ENCODE measurements around the gene HTR7.

Gene HTR7

DNA sequence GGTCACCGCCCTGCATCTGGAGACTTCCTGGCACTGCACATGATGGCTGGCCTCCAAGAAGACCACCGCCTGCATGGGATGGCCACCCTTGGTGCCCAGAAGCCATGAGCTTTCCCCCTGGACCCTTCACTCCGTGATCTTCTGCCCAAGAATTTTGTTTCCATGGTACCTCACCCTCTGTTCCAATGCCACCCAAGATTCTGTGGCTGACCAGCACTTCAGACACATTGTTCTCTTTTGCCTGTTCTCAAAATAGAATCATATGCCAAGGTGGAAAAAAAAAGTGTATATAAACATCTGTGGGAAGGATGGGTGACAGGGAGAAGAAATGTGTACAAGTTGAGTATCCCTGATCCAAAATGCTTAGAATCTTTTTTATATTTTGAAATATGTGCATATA is 12.1 kb downstream of the HTR7 start:
- H3K4me2 ChIP-seq (ENCODE audit: low read depth, low read length, poor library complexity, severe bottlenecking), result no peak overlapping the region
- H3K27ac ChIP-seq (ENCODE audit: low read depth, low read length), result no peak overlapping the region
- no peaks in the 10 kb centered on the region for H3K36me3 ChIP-seq (ENCODE audit: low read length)
- H3K9me2 ChIP-seq (replicated peaks; ENCODE audit: insufficient read depth, low read length), result no peaks in the 10 kb centered on the region
- TF ChIP-seq EZH2phosphoT487 (conservative IDR thresholded peaks at IDR 0.05; ENCODE audit: low read length), result no peak
- TF ChIP-seq, protein P1, sequence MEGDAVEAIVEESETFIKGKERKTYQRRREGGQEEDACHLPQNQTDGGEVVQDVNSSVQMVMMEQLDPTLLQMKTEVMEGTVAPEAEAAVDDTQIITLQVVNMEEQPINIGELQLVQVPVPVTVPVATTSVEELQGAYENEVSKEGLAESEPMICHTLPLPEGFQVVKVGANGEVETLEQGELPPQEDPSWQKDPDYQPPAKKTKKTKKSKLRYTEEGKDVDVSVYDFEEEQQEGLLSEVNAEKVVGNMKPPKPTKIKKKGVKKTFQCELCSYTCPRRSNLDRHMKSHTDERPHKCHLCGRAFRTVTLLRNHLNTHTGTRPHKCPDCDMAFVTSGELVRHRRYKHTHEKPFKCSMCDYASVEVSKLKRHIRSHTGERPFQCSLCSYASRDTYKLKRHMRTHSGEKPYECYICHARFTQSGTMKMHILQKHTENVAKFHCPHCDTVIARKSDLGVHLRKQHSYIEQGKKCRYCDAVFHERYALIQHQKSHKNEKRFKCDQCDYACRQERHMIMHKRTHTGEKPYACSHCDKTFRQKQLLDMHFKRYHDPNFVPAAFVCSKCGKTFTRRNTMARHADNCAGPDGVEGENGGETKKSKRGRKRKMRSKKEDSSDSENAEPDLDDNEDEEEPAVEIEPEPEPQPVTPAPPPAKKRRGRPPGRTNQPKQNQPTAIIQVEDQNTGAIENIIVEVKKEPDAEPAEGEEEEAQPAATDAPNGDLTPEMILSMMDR (IDR thresholded peaks at IDR 0.05; ENCODE audit: insufficient read depth, low read length, poor library complexity, severe bottlenecking), result no peak
- H3K9me3 ChIP-seq (ENCODE audit: insufficient read depth, low read length), result peaks cover 11% of the 10 kb centered on the region
- H4K20me1 ChIP-seq (ENCODE audit: low read depth, low read length), result no peaks in the 10 kb centered on the region
- H3K79me2 ChIP-seq (ENCODE audit: insufficient read depth, low read length), result no peaks in the 10 kb centered on the region
- no peak overlapping the region for H3K9ac ChIP-seq (ENCODE audit: low read length)
- no peak overlapping the region for H2AFZ ChIP-seq (ENCODE audit: low read depth, low read length, severe bottlenecking)
- H3K4me3 ChIP-seq (ENCODE audit: insufficient read depth, low read length, poor library complexity, severe bottlenecking), result no peak overlapping the region
- 0 out of 2 replicates have a peak, but pooled peaks cover 3% of the 10 kb centered on the region for H3K27me3 ChIP-seq (ENCODE audit: low read length)
- no peaks in the 10 kb centered on the region for H3F3A ChIP-seq (ENCODE audit: insufficient read depth)

DNA sequence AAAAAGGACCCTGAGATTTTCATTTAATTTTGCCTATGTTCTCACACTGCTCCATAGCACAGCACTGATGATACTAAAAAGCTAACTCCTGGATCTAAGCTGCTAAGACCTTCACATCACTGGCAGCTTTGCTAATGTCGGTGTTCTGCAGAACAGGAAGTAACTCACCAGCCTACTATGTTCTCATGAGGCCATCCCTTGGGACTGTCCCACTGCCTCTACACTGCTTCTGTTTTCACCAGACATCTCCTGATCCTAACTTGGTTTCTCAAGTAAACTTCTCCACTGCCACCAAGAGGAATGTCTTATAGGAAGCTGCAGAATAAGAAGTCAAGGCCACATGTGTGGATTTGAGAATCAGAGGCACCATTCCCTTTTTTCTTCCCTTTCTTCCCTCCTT is 15.1 kb downstream of the HTR7 start:
- no peaks in the 10 kb centered on the region for H3K9me3 ChIP-seq (ENCODE audit: insufficient read depth, low read length)
- TF ChIP-seq, protein P1 (IDR thresholded peaks at IDR 0.05; ENCODE audit: insufficient read depth, low read length, poor library complexity, severe bottlenecking), result no peak
- TF ChIP-seq EZH2phosphoT487 (conservative IDR thresholded peaks at IDR 0.05; ENCODE audit: low read length), result no peak
- H3K9ac ChIP-seq (ENCODE audit: low read length), result no peak overlapping the region
- no peaks in the 10 kb centered on the region for H3K27me3 ChIP-seq (ENCODE audit: low read length)
- H3K27ac ChIP-seq (ENCODE audit: low read depth, low read length), result no peak overlapping the region
- H3K9me2 ChIP-seq (replicated peaks; ENCODE audit: insufficient read depth, low read length), result no peaks in the 10 kb centered on the region
- no peak overlapping the region for H3K4me3 ChIP-seq (ENCODE audit: insufficient read depth, low read length, poor library complexity, severe bottlenecking)
- H3F3A ChIP-seq (ENCODE audit: insufficient read depth), result no peaks in the 10 kb centered on the region
- no peaks in the 10 kb centered on the region for H3K79me2 ChIP-seq (ENCODE audit: insufficient read depth, low read length)
- H3K36me3 ChIP-seq (ENCODE audit: low read length), result no peaks in the 10 kb centered on the region
- no peak overlapping the region for H3K4me2 ChIP-seq (ENCODE audit: low read depth, low read length, poor library complexity, severe bottlenecking)
- H2AFZ ChIP-seq (ENCODE audit: low read depth, low read length, severe bottlenecking), result no peak overlapping the region
- no peaks in the 10 kb centered on the region for H4K20me1 ChIP-seq (ENCODE audit: low read depth, low read length)

DNA sequence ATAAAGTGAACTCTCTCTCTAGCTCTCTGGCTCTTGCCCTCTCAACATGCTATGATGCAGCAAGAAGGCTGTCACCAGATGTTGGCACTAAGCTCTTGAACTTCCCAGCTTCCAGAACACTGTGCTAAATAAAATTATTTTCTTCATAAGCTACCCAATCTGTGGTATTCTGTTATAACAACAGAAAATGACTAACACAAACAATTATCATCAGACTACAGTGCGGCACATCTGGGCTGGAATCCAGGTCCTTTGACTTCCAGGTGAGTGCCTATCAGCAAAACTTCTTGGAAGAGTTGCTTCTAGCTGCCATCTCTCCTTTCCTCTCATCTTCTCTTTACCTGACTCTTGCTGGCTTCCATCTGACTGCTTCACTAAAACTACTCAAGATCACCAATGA is 20.4 kb downstream of the HTR7 start:
- Histone ChIP-seq H3K4me2 (ENCODE audit: low read depth, low read length, poor library complexity, severe bottlenecking) (no peak overlapping the region), H3K79me2 (ENCODE audit: insufficient read depth, low read length) (no peaks in the 10 kb centered on the region), H3K9me2 (replicated peaks; ENCODE audit: insufficient read depth, low read length) (no peaks in the 10 kb centered on the region), H2AFZ (ENCODE audit: low read depth, low read length, severe bottlenecking) (no peak overlapping the region), H3K9me3 (ENCODE audit: insufficient read depth, low read length) (no peaks in the 10 kb centered on the region), H4K20me1 (ENCODE audit: low read depth, low read length) (no peaks in the 10 kb centered on the region), H3K27ac (ENCODE audit: low read depth, low read length) (no peak overlapping the region), H3K9ac (ENCODE audit: low read length) (no peak overlapping the region), H3K4me3 (ENCODE audit: insufficient read depth, low read length, poor library complexity, severe bottlenecking) (no peak overlapping the region), H3K27me3 (ENCODE audit: low read length) (no peaks in the 10 kb centered on the region), H3F3A (ENCODE audit: insufficient read depth) (no peaks in the 10 kb centered on the region), H3K36me3 (ENCODE audit: low read length) (no peaks in the 10 kb centered on the region)
- TF ChIP-seq, protein P1 (IDR thresholded peaks at IDR 0.05; ENCODE audit: insufficient read depth, low read length, poor library complexity, severe bottlenecking), result no peak
- TF ChIP-seq EZH2phosphoT487 (conservative IDR thresholded peaks at IDR 0.05; ENCODE audit: low read length), result no peak

Data from SU-DHL-6 (cell line).